ENCODE data around the gene CDKL1.
A peak's percentile ranks its signal among the peaks of the same experiment; 100 is the strongest.

Gene CDKL1

DNA sequence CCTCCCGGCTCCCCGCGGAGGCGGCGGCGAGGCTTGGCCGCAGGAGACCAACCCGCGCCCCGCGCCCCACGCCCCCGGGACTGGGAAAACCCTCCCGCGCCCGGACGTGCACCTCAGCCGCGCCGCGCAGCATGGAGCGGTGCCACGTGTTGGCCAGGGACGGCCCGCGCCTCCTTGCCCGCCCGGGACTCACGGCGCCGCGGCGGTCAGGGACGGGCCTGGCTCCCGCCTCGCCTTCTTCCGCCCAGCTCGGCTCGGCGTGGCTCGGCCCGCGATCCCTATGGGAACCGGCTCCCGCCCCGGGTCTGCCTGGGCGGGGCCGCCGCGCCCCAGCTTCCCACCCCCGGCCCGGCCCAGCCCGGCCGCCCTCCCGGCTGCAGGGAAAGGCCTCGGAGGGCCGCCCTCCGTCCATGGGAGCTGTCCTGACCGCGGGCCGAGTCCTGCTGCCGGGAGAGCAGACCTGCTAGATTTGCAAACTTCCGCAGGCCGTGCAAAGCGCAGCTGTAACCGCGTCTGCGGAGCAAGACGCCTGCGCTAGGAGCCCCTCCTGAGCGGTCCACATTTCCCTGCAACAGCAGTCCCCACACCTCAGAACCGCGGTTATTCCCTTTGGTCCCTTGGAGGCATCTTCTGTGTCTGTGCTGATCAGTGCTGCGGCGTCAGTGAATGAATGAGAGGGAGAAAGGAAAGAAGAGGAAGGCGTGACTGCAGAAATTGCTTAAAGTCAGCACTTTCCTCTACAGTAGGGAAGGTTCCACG, at the start of gene CDKL1:
TSS of gene CDKL1 (minus strand) at position 251 of the 759 bp plus-strand sequence. CDS start 1,013 bp downstream, outside the sequence.
- no peaks in the 10 kb centered on the region for H3K36me3 ChIP-seq
- no peaks in the 10 kb centered on the region for H3K9me3 ChIP-seq
- no peak for TF ChIP-seq CTCF (IDR thresholded peaks at IDR 0.05)
- peak within 1 kb of the TSS; percentile 75 to 89 for H3K27ac ChIP-seq
- H3K4me1 ChIP-seq, result peaks cover 0 to 38% (median 25%) of the 10 kb centered on the region in 4 donors
- H3K4me3 ChIP-seq, result peak within 1 kb of the TSS; percentile 65 to 71
- intact Hi-C loops (cut with DNase I; ENCODE audit: low total_unique reads), result loop anchor here (10.0 kb wide), 1 partner anchor 62 kb away; no protein-coding TSS in a partner anchor
- DNase-seq, result peak; percentile 50 to 78
- no peaks in the 10 kb centered on the region for H3K27me3 ChIP-seq

- intact Hi-C loops (cut with DNase I; ENCODE audit: low total_unique reads), result no loop called here
- Histone ChIP-seq H3K4me1 (no peaks in the 10 kb centered on the region), H3K4me3 (no peak overlapping the region), H3K36me3 (peaks cover 36 to 56% (median 55%) of the 10 kb centered on the region in 3 donors), H3K27ac (no peak overlapping the region), H3K9me3 (no peaks in the 10 kb centered on the region), H3K27me3 (no peaks in the 10 kb centered on the region)
- no peak for TF ChIP-seq CTCF (IDR thresholded peaks at IDR 0.05)
- no peak for DNase-seq
These were observed 37.8 kb upstream of the CDKL1 start for GRCh38 chr14:50434528-50434927.

- DNase-seq, result no peak
- Histone ChIP-seq H3K36me3 (peaks cover 27 to 52% (median 45%) of the 10 kb centered on the region in 3 donors), H3K27me3 (no peaks in the 10 kb centered on the region), H3K9me3 (no peaks in the 10 kb centered on the region), H3K4me1 (no peaks in the 10 kb centered on the region), H3K27ac (no peak overlapping the region), H3K4me3 (no peak overlapping the region)
- TF ChIP-seq CTCF (IDR thresholded peaks at IDR 0.05), result no peak
- intact Hi-C loops (cut with DNase I; ENCODE audit: low total_unique reads), result no loop called here
These were observed 35.5 kb upstream of the CDKL1 start for GRCh38 chr14:50432131-50432530.

DNA sequence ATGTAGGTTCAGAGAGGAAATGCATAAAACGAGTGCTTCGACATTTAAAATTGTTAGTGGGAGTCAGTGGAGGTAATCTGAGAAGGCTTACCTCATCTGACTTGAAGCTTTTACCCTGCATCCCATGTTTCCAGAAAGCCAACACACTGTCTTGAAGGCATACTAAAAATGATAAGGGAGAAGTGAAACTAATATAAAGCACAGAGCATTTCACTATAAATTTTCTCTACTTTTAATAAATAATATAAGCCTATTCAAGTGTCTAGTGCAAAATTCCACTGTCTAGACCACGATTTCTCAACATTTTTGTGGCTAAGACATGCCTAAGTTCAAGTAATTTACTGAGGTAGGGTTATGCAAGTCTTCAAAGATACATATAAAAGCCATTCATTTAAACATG, 29.1 kb upstream of the CDKL1 start:
- intact Hi-C loops (cut with DNase I; ENCODE audit: low total_unique reads), result no loop called here
- Histone ChIP-seq H3K4me3 (no peak overlapping the region), H3K4me1 (no peaks in the 10 kb centered on the region), H3K36me3 (peaks cover 28 to 38% (median 33%) of the 10 kb centered on the region in 3 donors), H3K9me3 (no peaks in the 10 kb centered on the region), H3K27ac (no peak overlapping the region), H3K27me3 (no peaks in the 10 kb centered on the region)
- no peak for TF ChIP-seq CTCF (IDR thresholded peaks at IDR 0.05)
- DNase-seq, result no peak

DNA sequence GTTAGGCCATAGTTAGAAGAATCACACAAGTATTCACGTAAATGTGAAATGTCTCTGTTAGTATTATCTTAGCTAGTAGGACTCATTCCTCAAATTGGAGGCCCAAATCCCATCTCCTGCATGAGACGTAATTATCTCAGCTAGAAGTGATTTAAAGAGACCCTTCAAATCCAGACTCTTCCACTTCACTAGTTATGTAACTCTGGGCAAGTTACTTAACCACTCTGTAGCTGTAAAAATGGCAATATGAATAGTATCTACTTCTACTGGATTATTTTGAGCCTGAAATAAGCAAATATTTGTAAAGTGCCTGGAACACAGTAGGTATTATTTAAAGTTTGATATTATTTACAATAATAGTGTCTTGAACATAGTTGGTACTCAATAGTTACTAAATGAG, 28.4 kb upstream of the CDKL1 start:
- no peak for TF ChIP-seq CTCF (IDR thresholded peaks at IDR 0.05)
- H3K27me3 ChIP-seq, result no peaks in the 10 kb centered on the region
- intact Hi-C loops (cut with DNase I; ENCODE audit: low total_unique reads), result no loop called here
- no peaks in the 10 kb centered on the region for H3K4me1 ChIP-seq
- no peak overlapping the region for H3K27ac ChIP-seq
- H3K4me3 ChIP-seq, result no peak overlapping the region
- no peaks in the 10 kb centered on the region for H3K9me3 ChIP-seq
- peaks cover 28 to 44% (median 36%) of the 10 kb centered on the region in 3 donors for H3K36me3 ChIP-seq
- no peak for DNase-seq

All from tibial artery (tissue), 4 donors.